Measurements from ENCODE around the gene MXD3.

DNA sequence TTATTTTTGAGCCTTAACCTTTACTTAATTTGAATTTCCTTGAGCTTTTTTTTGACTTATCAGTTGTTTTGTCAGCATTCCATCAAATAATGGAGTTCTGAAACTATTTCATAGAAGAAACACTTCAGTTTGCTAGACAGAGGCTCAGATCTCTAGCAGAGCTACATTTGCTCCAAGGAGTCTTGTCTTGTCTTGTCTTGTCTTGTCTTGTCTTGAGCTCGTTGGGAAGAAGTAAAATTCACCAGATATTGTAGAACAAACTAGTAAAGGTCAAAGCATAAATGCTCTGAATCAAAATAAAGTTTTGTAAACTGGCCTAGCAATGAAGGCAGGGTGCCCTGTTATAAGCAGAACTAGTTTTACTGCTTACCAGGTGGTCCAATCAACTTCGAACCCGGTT lies 41.7 kb downstream of the MXD3 start:
- TF ChIP-seq, protein P1, sequence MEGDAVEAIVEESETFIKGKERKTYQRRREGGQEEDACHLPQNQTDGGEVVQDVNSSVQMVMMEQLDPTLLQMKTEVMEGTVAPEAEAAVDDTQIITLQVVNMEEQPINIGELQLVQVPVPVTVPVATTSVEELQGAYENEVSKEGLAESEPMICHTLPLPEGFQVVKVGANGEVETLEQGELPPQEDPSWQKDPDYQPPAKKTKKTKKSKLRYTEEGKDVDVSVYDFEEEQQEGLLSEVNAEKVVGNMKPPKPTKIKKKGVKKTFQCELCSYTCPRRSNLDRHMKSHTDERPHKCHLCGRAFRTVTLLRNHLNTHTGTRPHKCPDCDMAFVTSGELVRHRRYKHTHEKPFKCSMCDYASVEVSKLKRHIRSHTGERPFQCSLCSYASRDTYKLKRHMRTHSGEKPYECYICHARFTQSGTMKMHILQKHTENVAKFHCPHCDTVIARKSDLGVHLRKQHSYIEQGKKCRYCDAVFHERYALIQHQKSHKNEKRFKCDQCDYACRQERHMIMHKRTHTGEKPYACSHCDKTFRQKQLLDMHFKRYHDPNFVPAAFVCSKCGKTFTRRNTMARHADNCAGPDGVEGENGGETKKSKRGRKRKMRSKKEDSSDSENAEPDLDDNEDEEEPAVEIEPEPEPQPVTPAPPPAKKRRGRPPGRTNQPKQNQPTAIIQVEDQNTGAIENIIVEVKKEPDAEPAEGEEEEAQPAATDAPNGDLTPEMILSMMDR (IDR thresholded peaks at IDR 0.05): no peak
- no peak for TF ChIP-seq POLR2A (IDR thresholded peaks at IDR 0.05)
